GM12873 (cell line): Measurements from ENCODE around the gene TTLL4.

Source experiments
- TF ChIP-seq, protein P1 (sequence below): IDR thresholded peaks from 2 replicates; pipeline ENCODE4 v1.5.1; 2012; ENCODE audit warnings: low read depth, mild to moderate bottlenecking, moderate library complexity, low read length, control low read depth; ENCODE audit not compliant: insufficient read depth; ENCODE audit errors: missing control alignments

Gene TTLL4

DNA sequence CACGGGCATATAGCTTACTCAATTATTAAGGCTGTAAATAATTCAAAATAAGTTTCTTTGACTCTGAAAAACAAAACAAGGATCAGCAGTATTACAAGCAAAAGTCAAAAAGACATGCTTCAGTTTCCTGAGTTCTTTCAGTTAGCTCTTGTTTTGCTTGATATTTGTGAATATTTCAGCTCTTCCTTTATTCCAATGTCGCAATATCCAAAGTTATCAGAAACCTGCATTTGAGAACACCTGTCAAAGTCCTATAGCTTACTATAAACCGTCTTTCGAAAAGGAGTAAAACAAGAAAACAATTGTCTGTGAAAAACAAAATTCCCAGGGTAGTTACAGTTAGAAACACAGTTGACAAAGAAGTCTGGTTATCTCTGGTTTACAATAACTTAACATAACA is 86.1 kb downstream of the TTLL4 start:
- TF ChIP-seq, protein P1, sequence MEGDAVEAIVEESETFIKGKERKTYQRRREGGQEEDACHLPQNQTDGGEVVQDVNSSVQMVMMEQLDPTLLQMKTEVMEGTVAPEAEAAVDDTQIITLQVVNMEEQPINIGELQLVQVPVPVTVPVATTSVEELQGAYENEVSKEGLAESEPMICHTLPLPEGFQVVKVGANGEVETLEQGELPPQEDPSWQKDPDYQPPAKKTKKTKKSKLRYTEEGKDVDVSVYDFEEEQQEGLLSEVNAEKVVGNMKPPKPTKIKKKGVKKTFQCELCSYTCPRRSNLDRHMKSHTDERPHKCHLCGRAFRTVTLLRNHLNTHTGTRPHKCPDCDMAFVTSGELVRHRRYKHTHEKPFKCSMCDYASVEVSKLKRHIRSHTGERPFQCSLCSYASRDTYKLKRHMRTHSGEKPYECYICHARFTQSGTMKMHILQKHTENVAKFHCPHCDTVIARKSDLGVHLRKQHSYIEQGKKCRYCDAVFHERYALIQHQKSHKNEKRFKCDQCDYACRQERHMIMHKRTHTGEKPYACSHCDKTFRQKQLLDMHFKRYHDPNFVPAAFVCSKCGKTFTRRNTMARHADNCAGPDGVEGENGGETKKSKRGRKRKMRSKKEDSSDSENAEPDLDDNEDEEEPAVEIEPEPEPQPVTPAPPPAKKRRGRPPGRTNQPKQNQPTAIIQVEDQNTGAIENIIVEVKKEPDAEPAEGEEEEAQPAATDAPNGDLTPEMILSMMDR, result no peak

DNA sequence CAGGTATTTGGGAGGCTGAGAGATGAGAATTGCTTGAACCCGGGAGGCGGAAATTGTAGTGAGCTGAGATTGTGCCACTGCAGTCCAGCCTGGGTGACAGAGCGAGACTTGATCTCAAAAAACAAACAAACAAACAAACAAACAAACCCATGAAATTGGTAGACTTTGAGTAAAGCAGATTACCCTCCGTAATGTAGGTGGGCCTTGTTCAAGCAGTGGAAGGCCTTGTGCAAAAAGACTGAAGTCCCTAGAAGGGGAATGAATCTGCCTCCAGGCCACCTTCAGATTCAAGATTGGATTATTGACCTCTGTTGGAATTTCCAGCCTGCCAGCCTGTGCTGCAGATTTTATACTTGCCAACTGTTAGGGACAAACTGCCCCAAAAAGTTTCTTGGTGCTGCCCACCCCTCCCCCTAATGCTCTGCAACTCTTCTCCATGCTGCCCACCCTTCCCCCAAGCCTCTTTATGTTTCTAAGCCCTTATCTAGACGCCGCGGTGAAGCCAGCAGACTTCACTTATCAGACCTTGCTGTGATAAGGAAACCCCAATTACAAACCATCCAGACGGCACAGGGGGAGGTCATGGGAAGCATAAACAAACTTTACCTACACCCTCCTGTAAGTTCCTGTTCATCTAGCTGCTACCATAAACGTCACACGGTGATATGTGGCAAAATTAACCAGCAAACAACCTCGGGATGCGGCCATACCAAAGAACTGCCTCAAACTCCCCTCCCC is 88.3 kb downstream of the TTLL4 start:
- TF ChIP-seq, protein P1, result no peak

DNA sequence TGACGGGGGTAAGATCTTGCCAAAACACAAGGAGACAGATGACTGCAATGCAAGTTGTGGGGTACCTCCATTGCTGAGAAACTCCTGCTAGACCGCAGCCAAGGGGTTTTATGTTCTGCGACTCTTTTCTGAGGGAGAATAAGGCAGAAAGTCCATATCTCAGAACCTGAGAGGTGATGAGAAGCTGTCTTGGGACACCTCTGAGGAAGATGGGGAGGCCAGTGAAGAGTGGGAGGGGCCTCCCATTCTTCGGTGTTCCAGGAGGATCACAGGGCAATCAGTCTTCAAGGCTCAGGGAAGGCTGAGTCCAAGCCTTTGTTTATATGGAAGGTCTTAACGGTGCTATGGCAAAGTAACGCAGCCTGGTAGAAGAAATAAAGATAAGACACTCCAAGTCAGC is 89.4 kb downstream of the TTLL4 start:
- TF ChIP-seq, protein P1, result no peak

DNA sequence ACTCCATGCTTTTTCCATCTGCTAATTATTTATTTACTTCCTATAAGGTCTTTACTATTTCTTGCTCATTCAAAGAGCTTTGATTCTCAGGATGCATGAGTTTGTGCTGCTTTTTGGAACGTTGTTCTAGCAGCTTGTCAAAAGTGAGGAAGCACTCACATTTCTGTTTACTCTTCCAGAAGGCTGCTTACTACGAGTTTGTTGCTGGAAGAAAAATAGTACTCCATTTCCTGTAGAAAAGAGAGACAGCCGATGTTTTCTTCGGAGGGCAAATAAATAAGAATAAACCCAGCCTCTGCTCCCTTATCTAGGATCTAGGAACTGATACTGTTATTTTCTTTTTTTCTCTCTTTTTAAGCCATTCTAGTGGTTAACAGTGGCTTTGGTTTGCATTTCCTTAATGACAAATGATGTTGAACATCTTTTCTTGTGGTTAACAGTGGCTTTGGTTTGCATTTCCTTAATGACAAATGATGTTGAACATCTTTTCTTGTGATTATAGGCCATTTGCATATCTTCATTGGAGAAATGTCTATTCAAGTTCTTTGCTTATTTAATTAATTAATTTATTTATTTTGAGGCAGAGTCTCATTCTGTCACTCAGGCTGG is 91.9 kb downstream of the TTLL4 start:
- TF ChIP-seq, protein P1, result no peak

DNA sequence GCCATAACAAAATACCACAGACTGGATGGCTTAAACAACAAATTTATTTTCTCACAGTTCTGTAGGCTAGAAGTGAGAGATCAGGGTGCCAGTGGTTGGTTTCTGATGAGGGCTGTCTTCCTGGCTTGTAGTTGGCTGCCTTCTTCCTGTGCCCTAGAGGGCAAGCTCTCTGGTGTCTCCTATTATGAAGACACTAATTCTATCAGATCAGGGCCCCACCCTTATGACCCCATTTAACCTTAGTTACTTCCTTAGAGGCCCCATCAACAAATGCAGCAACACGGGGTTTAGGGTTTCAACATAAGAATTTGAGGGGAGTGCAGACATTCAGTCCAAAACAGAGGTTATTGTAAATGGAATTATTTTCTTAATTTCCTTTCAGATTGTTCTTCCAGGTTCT is 94.2 kb downstream of the TTLL4 start:
- TF ChIP-seq, protein P1, result no peak
